Vagina (tissue), 2 donors: ENCODE results near the gene C19orf38. TPM values are rescaled to one million over a fixed set of nuclear protein-coding genes. Genes with fewer than 3 reads are reported as not detected.

Source experiments
- DNase-seq, 2 donors: peaks; one replicate each; pipeline ENCODE4 v3.0.0-alpha.2; 2017; ENCODE audit errors: extremely low spot score in 2 of 2
- H3K27ac ChIP-seq: fragments of 200-600 bp; sonication (generic); one replicate; pipeline ENCODE4 v1.5.1; 2019
- H3K27me3 ChIP-seq: fragments of 200-600 bp; sonication (generic); one replicate; pipeline ENCODE4 v1.5.1; 2019
- H3K36me3 ChIP-seq, 2 donors: fragments of 200-600 bp; sonication (generic); one replicate each; pipeline ENCODE4 v1.5.1; 2017 to 2019
- H3K4me1 ChIP-seq: fragments of 200-600 bp; sonication (generic); one replicate; pipeline ENCODE4 v1.5.1; 2019
- H3K4me3 ChIP-seq, 2 donors: fragments of 200-600 bp; sonication (generic); 1 replicate in 1 of 2; 2 replicates in 1 of 2; pipeline ENCODE4 v1.5.1; 2016 to 2019
- H3K9me3 ChIP-seq: fragments of 200-600 bp; sonication (generic); one replicate; pipeline ENCODE4 v1.5.1; 2019
- CTCF ChIP-seq, 3 experiments: fragments of 450-650 bp in 2 of 3; fragments of 200-600 bp in 1 of 3; sonication (generic) in 1 of 3; IDR thresholded peaks; one replicate each; pipeline ENCODE4 v1.5.1; 2017 to 2019; ENCODE audit warnings: antibody characterized with exemption in 3 of 3, mild to moderate bottlenecking in 2 of 3, moderate library complexity in 2 of 3
- POLR2A ChIP-seq, 2 donors: fragments of 450-650 bp; IDR thresholded peaks; one replicate each; pipeline ENCODE4 v1.6.1; 2017; ENCODE audit warnings: antibody characterized with exemption in 2 of 2, mild to moderate bottlenecking in 2 of 2, moderate library complexity in 2 of 2
- POLR2AphosphoS5 ChIP-seq, 2 donors: sonication (generic); formaldehyde crosslinking; IDR thresholded peaks; one replicate each; pipeline ENCODE4 v1.9.0; 2017; ENCODE audit warnings: antibody characterized with exemption in 2 of 2, mild to moderate bottlenecking in 2 of 2, low read depth in 1 of 2; ENCODE audit not compliant: insufficient read depth in 1 of 2
- intact Hi-C: fragments of 100-400 bp; cut with DNase I; formaldehyde crosslinking; loops from one replicate; pipeline ENCODE4 v1.15.1; 2023
- total RNA-seq: library from RNA; depleted of rRNA; stranded (reverse); fragments of >200 nt; gene quantifications from one replicate; pipeline ENCODE4 v1.2.3, GENCODE V29; 2016

The C19orf38 gene
- total RNA-seq, 1 donor from 2014 or later, result 2.5 TPM

- Histone ChIP-seq H3K27ac (peak overlapping the region; percentile 89), H3K27me3 (no peaks in the 10 kb centered on the region), H3K4me3 (peak overlapping the region; percentile 44 to 47), H3K9me3 (no peaks in the 10 kb centered on the region), H3K4me1 (peaks cover 40% of the 10 kb centered on the region), H3K36me3 (peaks cover 0 to 42% of the 10 kb centered on the region in 2 donors)
- TF ChIP-seq POLR2AphosphoS5 (IDR thresholded peaks at IDR 0.05; ENCODE audit: insufficient read depth in 1 of 2, low read depth in 1 of 2) (peak; percentile 31 to 85), POLR2A (IDR thresholded peaks at IDR 0.05) (peak in 1 of 2 donors; percentile 58), CTCF (IDR thresholded peaks at IDR 0.05) (no peak)
- intact Hi-C loops, result no loop called here
- DNase-seq, result no peak
Observed at GRCh38 chr19:10817291-10818038, 30.8 kb upstream of the C19orf38 start.

GRCh38 chr19:10818301-10819123, 29.7 kb upstream of the C19orf38 start:
- Histone ChIP-seq H3K27me3 (no peaks in the 10 kb centered on the region), H3K27ac (peak overlapping the region; percentile 89), H3K36me3 (peaks cover 0 to 46% of the 10 kb centered on the region in 2 donors), H3K9me3 (no peaks in the 10 kb centered on the region), H3K4me3 (peak overlapping the region; percentile 44 to 47), H3K4me1 (peaks cover 30% of the 10 kb centered on the region)
- no peak for TF ChIP-seq POLR2AphosphoS5 (IDR thresholded peaks at IDR 0.05; ENCODE audit: insufficient read depth in 1 of 2, low read depth in 1 of 2)
- no peak for TF ChIP-seq POLR2A (IDR thresholded peaks at IDR 0.05)
- TF ChIP-seq CTCF (IDR thresholded peaks at IDR 0.05), result no peak
- no peak for DNase-seq
- intact Hi-C loops, result no loop called here

GRCh38 chr19:10819124-10820060, 28.8 kb upstream of the C19orf38 start:
- H3K27me3 ChIP-seq, result no peaks in the 10 kb centered on the region
- peaks cover 30% of the 10 kb centered on the region for H3K4me1 ChIP-seq
- peaks cover 0 to 48% of the 10 kb centered on the region in 2 donors for H3K36me3 ChIP-seq
- TF ChIP-seq POLR2AphosphoS5 (IDR thresholded peaks at IDR 0.05; ENCODE audit: insufficient read depth in 1 of 2, low read depth in 1 of 2) (no peak), CTCF (IDR thresholded peaks at IDR 0.05) (no peak), POLR2A (IDR thresholded peaks at IDR 0.05) (no peak)
- DNase-seq, result no peak
- H3K27ac ChIP-seq, result peak overlapping the region; percentile 89
- no peaks in the 10 kb centered on the region for H3K9me3 ChIP-seq
- intact Hi-C loops, result no loop called here
- H3K4me3 ChIP-seq, result no peak overlapping the region

GRCh38 chr19:10820173-10820572, 28.0 kb upstream of the C19orf38 start:
- intact Hi-C loops, result no loop called here
- no peak for DNase-seq
- peak in 1 of 2 donors; percentile 8 for TF ChIP-seq POLR2AphosphoS5 (IDR thresholded peaks at IDR 0.05; ENCODE audit: insufficient read depth in 1 of 2, low read depth in 1 of 2)
- no peak for TF ChIP-seq POLR2A (IDR thresholded peaks at IDR 0.05)
- TF ChIP-seq CTCF (IDR thresholded peaks at IDR 0.05), result peak in 1 of 3 experiments; percentile 9
- Histone ChIP-seq H3K27ac (no peak overlapping the region), H3K27me3 (no peaks in the 10 kb centered on the region), H3K36me3 (peaks cover 0 to 55% of the 10 kb centered on the region in 2 donors), H3K4me3 (no peak overlapping the region), H3K9me3 (no peaks in the 10 kb centered on the region), H3K4me1 (peaks cover 28% of the 10 kb centered on the region)
